Vein endothelial cell (primary cell): ENCODE measurements around the gene CLDN9. TPM values are rescaled to one million over a fixed set of nuclear protein-coding genes. Genes with fewer than 3 reads are reported as not detected.

Experiments used
- small RNA-seq: library from RNA; depleted of rRNA; stranded (forward); fragments of <200 nt; gene quantifications from one replicate; pipeline ENCODE3, GENCODE V24; 2012
- total RNA-seq: library from RNA; depleted of rRNA; stranded (reverse); fragments of >200 nt; gene quantifications from 2 replicates; pipeline ENCODE4 v1.2.3, GENCODE V29; 2012

CLDN9 gene
- total RNA-seq = not detected in 2 replicates

DNA sequence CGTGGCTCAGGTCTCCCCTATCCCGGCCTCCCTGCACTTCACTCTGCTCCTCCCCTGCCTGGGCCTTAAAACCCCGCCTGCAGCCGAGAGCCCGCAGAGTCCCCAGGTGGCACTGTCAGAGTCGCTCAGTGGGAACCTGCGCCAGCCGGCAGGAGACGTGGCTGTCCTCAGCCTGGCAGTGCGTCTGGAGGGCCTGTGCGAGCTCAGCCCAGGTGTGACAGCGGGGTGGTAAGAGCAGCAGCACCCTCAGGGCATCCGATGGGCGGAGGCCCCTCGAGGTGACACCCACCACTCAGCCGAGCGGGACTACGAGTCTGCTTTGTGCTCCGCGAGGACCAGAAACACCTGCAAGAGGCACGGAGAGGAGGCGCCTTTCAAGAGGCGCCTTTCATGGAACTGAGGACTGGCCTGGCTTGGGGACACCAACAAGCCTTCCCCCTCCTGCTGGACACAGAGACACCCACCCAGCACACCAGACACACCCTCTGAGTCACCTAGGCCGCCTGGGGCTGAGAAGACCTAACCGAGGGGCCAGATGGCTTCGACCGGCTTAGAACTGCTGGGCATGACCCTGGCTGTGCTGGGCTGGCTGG lies at the start of gene CLDN9:
CLDN9 (plus strand) TSS at position 96 of the 593 bp plus-strand sequence; CDS start at position 536, 440 bp downstream.

DNA sequence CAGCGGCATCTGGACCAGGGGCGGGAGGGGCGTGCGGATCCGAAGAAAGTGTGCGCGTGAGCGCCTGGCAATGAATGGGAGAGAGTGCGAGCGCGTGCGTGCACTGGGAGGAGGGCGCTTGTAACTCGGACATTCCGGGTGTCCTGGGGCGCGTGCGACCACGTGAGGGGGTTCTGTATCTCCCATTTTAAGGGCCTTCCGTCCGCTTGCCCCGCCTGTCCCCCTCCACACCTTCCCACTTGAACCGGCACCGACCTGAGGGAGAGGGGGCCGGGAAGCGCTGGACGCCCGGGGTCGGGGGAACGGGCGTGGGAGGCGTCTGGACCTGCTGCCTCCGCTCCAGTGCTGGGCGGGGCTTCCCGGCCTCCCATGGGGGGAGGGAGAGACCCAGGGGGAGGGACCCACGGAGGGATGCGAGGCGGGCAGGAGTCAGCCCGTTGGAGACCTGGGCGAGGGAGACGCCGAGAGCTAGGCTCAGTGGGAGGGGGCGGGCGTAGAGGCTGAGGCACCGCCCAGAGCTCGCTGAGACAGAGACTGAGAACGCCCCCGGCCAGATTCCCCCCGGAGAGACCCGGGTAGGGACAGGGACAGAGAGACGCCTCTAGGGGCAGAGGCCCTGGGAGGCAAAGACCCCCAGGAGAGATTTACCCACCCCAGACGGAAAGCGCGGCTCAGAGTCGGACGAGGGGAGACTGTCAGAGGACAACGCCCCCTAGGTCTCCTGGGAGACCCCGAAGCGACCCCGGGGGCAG lies 48.8 kb upstream of the CLDN9 start, which contains the start of gene KREMEN2:
KREMEN2 (plus strand) TSS at position 553 of the 752 bp plus-strand sequence. CDS start 246 bp downstream, outside the sequence.

GRCh38 chr16:2968738-2969544 lies 43.8 kb upstream of the CLDN9 start, which contains the start of gene PAQR4:
PAQR4 (plus strand) TSS chr16:2969348; CDS start chr16:2969675, 327 bp downstream.

DNA sequence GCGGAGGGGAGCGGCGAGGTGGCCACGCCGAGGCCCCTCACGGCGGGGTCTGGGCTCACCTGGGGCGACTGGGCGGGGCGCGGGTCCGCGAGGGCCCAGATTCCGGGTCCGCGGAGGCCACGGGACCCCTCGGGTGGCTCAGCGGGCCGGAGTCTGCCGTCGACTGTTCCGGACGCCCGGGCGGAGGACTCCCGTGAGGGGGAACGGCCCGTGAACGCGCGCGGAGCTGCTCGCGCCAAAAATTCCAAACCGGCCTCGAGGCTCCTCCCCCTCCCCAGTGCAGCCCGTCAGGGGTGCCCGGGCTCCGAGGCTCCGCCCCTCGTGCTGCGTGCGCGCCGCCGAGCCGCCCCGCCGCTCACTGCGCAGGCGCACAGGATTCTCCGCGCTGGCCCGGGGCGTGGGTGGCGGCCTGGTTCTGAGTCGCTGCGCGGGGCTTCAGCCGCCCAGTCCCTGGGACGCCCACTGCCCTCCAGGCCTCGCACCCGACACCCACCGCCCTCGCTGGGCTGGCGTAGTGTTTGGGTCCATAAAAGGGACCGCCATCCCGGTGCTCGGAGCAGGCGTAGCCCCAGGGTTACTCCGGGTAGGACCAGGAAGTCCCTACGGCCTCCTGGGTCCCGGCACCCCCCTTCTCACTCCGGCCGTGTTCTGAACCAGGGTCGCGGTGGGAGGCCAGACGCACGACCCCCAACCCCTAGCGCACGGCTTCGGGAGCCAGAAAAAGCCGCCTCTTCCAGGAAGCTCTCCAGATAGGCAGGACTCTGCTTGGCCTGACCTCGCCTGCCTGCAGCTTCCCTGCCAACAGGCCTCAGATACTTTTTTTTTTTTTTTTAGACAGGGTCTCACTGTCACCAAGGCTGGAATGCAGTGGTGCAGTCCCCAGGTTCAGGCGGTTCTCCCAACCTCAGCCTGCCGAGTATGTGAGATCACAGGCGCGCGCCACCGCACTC lies 32.2 kb upstream of the CLDN9 start, which contains the start of gene PKMYT1:
PKMYT1 (minus strand) TSS at position 220 of the 950 bp plus-strand sequence. CDS start 789 bp downstream, outside the sequence.

GRCh38 chr16:3017794-3018506 lies 5.2 kb downstream of the CLDN9 start, which contains the start of gene CLDN6:
CLDN6 (minus strand) TSS chr16:3018183; CDS start chr16:3016021, 2,162 bp downstream.

GRCh38 chr16:3020247-3020603 lies 7.5 kb downstream of the CLDN9 start, which contains the start of gene TNFRSF12A:
TNFRSF12A (plus strand) TSS chr16:3020368; CDS start chr16:3020398, 30 bp downstream.

GRCh38 chr16:3023669-3024478 lies 11.2 kb downstream of the CLDN9 start, which contains the start of the genes HCFC1R1 and THOC6:
HCFC1R1 (minus strand) TSS chr16:3023942; CDS start chr16:3023941, 1 bp downstream.
THOC6 (plus strand) TSS chr16:3024035; CDS start chr16:3024327, 292 bp downstream.

DNA sequence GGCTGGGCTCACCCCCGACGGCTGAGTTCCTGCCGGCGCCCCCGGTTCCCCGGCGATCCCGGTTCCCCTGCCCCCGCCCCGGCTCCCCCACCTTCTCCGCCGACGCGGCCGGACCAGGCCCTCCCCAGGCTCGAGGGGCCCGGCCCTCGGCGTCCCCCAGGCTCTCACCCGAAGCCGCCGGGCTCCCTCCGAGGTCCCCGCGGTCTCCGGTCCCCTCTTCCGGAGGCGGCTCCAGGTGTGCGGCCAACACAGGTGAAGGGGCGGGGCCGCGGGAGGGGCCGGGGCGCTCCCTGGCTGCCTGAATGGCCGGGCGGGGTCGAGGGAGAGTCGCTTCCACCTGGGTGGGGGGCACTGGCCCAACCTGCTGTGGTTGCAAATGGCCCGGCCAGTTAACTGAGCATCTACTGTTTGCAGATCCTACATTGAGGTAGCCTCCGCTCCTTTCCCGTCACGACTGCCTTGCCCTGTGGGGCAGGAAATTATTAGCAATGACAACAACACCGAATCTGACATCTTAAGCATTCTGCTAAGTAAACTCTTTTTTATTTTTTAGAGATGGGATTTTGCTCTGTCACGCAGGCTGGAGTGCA lies 24.1 kb downstream of the CLDN9 start, which contains the start of gene BICDL2:
BICDL2 (minus strand) TSS at position 219 of the 590 bp plus-strand sequence. CDS start 1,448 bp downstream, outside the sequence.

DNA sequence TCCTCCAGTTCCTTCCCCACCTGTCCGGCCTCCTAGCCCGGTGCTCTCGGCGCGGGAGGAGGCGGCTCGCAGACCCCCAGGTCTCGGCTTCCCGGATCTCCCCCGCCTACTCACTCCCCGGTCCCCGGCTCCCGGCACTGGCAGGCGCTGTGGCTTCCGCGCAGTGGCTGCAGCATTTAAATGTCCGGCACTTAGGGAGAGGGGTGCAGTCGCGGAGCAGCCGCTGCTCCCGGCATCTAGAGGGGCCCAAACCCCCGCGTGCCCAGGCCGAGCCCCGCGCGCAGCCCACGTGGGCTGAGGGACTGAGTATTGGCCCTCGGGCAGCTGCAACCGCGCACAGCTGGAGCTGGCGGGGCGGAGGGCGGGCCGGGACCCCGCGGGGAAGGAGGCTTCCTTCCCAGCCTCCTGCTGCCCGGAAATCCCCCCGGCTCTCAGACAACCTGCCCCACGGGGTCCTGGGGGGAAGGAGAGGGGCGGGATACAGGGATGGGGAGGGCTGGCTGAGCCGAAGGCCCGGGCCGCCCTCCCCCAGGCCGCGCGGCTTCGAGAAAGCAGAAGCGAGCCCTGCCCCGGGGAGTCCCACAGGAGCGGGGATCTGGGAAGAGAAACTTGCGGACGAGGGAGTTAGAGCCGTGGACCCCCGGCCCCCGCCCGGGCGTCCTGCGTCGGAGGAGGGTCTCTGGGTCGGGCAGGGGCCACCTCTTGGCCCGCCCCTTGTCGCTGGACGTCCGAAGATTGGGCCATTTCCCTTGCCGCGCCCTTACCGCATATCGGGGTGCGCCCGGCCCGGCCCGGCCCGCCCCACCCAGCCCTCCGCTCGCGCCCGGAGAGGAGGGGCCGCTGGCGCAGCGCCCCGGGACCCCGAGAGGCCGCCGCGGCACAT lies 33.3 kb downstream of the CLDN9 start, which contains the start of gene MMP25:
MMP25 (plus strand) TSS at position 804 of the 883 bp plus-strand sequence. CDS start 357 bp downstream, outside the sequence.

Small RNAs within 50 kb of the gene (small RNA-seq; reads per million reads assigned to genes)
- not detected for gene LINC00514

Other genes with a start within 250 kb of the CLDN9 start
- gene ELOB, start 235.6 kb upstream of the CLDN9 start, total RNA-seq = 231 and 236 TPM in 2 replicates
- gene PRSS33, start 225.4 kb upstream of the CLDN9 start, total RNA-seq = not detected in 2 replicates
- gene PRSS41, start 214.5 kb upstream of the CLDN9 start, total RNA-seq = not detected in 2 replicates
- 0.33 and 1.2 TPM in 2 replicates for gene PRSS21, start 195.7 kb upstream of the CLDN9 start, total RNA-seq
- 0.33 TPM in 1 of 2 replicates, not detected in the other for gene ZG16B, start 182.6 kb upstream of the CLDN9 start, total RNA-seq
- gene PRSS22, start 154.8 kb upstream of the CLDN9 start, total RNA-seq = not detected in 2 replicates
- 44.9 and 49.0 TPM in 2 replicates for gene FLYWCH2, start 129.7 kb upstream of the CLDN9 start, total RNA-seq
- gene FLYWCH1, start 101.0 kb upstream of the CLDN9 start, total RNA-seq = 26.0 and 37.6 TPM in 2 replicates
- gene KREMEN2, start 48.6 kb upstream of the CLDN9 start, total RNA-seq = not detected in 2 replicates
- gene PAQR4, start 43.6 kb upstream of the CLDN9 start, total RNA-seq = 11.8 and 13.9 TPM in 2 replicates
- gene PKMYT1, start 32.5 kb upstream of the CLDN9 start, total RNA-seq = 9.6 and 11.4 TPM in 2 replicates
- under 0.01 TPM in 1 of 2 replicates, not detected in the other for gene CLDN6, start 5.3 kb downstream of the CLDN9 start, total RNA-seq
- gene TNFRSF12A, start 7.4 kb downstream of the CLDN9 start, total RNA-seq = 116 and 149 TPM in 2 replicates
- gene HCFC1R1, start 11.0 kb downstream of the CLDN9 start, total RNA-seq = 6.8 and 19.9 TPM in 2 replicates
- gene THOC6, start 11.1 kb downstream of the CLDN9 start, total RNA-seq = 24.8 and 35.3 TPM in 2 replicates
- not detected in 2 replicates for gene BICDL2, start 24.0 kb downstream of the CLDN9 start, total RNA-seq
- under 0.01 and 0.10 TPM in 2 replicates for gene MMP25, start 33.6 kb downstream of the CLDN9 start, total RNA-seq
- gene IL32, start 52.7 kb downstream of the CLDN9 start, total RNA-seq = 101 and 214 TPM in 2 replicates
- gene ZSCAN10, start 86.4 kb downstream of the CLDN9 start, total RNA-seq = not detected in 2 replicates
- 21.4 and 35.3 TPM in 2 replicates for gene ZNF205, start 99.7 kb downstream of the CLDN9 start, total RNA-seq
- gene ZNF213, start 122.1 kb downstream of the CLDN9 start, total RNA-seq = 4.8 and 5.6 TPM in 2 replicates
- gene OR1F1, start 175.3 kb downstream of the CLDN9 start, total RNA-seq = 0.33 TPM in 1 of 2 replicates, not detected in the other
- 12.7 and 13.5 TPM in 2 replicates for gene ZNF200, start 222.2 kb downstream of the CLDN9 start, total RNA-seq
- gene MEFV, start 243.7 kb downstream of the CLDN9 start, total RNA-seq = not detected in 2 replicates